Calu3 (cell line): ENCODE results near the gene MRPL41. TPM values are rescaled to one million over a fixed set of nuclear protein-coding genes. Genes with fewer than 3 reads are reported as not detected.
"Not testable (repeated sequence)": the region's sequence is repeated elsewhere in the genome, so short reads cannot be mapped to it uniquely, and the experiment has no call there.

Experiments used
- BruUV-seq: library from RNA; stranded (reverse); fragments of 400-500 nt; replicated peaks from 2 replicates; lab custom pipeline; 2021; lab: Mats Ljungman, UMichigan
- CTCF ChIA-PET: fragments of 300-600 bp; sonication (Branson Sonifier 250); formaldehyde crosslinking; loops from one replicate; lab custom pipeline; 2022; ENCODE audit warnings: antibody characterized with exemption; lab: Charles Lee
- DNase-seq: peaks from one replicate; pipeline ENCODE4 v3.0.0; 2022
- H3K27ac Mint-ChIP-seq: one replicate; pipeline ENCODE4 v1.8.0; 2022; ENCODE audit warnings: mixed read lengths; ENCODE audit not compliant: unreplicated experiment
- H3K27me3 Mint-ChIP-seq: one replicate; pipeline ENCODE4 v1.8.0; 2022; ENCODE audit warnings: mixed read lengths; ENCODE audit not compliant: unreplicated experiment
- H3K36me3 Mint-ChIP-seq: one replicate; pipeline ENCODE4 v1.8.0; 2022; ENCODE audit warnings: mild to moderate bottlenecking, moderate library complexity, mixed read lengths; ENCODE audit not compliant: insufficient read depth, unreplicated experiment
- H3K4me1 Mint-ChIP-seq: one replicate; pipeline ENCODE4 v1.8.0; 2022; ENCODE audit warnings: mild to moderate bottlenecking, low read depth, mixed read lengths; ENCODE audit not compliant: unreplicated experiment
- H3K4me3 Mint-ChIP-seq: one replicate; pipeline ENCODE4 v1.8.0; 2022; ENCODE audit warnings: mild to moderate bottlenecking, low read depth, moderate library complexity, mixed read lengths; ENCODE audit not compliant: unreplicated experiment
- H3K9me3 Mint-ChIP-seq: one replicate; pipeline ENCODE4 v1.8.0; 2022; ENCODE audit warnings: low read depth, mixed read lengths; ENCODE audit not compliant: unreplicated experiment
- CTCF ChIP-seq: fragments of 200-600 bp; IDR thresholded peaks from one replicate; pipeline ENCODE4 v1.8.0; 2022; ENCODE audit warnings: antibody characterized with exemption; ENCODE audit not compliant: unreplicated experiment
- intact Hi-C: fragments of 100-400 bp; cut with micrococcal nuclease; formaldehyde crosslinking; loops from one replicate; pipeline ENCODE4 v1.10.0; 2022; ENCODE audit not compliant: unreplicated experiment
- total RNA-seq: library from RNA; stranded (reverse); gene quantifications from 2 replicates; pipeline ENCODE4 v1.2.3, GENCODE V29; 2022

MRPL41 gene
- total RNA-seq, 1 experiment from 2014 or later = 27.6 TPM

DNA sequence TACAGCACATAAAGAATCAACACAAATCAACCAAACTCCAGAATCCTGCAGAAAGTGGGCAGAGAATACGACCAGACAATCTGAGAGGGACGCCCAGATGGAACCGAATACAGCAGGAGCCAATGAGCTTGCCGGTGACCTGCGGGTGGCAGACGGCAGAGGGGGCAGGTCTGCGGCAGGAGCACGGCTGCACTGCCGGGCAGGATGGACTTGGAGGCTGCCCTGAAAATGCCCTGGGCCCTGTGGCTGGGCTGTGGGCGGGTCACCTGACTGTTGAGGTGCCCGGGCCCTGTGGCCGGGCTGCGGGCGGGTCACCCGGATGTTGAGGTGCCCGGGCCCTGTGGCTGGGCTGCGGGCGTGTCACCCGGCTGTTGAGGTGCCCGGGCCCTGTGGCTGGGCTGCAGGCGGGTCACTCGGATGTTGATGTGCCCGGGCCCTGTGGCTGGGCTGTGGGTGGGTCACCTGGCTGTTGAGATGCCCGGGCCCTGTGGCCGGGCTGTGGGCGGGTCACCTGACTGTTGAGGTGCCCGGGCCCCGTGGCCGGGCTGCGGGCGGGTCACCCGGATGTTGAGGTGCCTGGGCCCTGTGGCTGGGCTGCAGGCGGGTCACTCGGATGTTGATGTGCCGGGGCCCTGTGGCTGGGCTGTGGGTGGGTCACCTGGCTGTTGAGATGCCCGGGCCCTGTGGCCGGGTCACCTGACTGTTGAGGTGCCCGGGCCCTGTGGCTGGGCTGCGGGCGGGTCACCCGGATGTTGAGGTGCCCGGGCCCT lies 37.7 kb upstream of the MRPL41 start:
- peak; percentile 58 for DNase-seq
- H3K9me3 Mint-ChIP-seq, H3K36me3 Mint-ChIP-seq, intact Hi-C loops, H3K27me3 Mint-ChIP-seq, BruUV-seq: not testable (repeated sequence)
- peak overlapping the region; percentile 59 for H3K4me3 Mint-ChIP-seq
- H3K4me1 Mint-ChIP-seq = peaks cover 25% of the 10 kb centered on the region
- CTCF ChIA-PET = interaction anchor here (0.7 to 0.8 kb wide), 2 partner anchors 26 to 73 kb away, joined by 3 to 6 read pairs; partner anchors contain the start of gene ENTPD8
- peak overlapping the region; percentile 88 for H3K27ac Mint-ChIP-seq

DNA sequence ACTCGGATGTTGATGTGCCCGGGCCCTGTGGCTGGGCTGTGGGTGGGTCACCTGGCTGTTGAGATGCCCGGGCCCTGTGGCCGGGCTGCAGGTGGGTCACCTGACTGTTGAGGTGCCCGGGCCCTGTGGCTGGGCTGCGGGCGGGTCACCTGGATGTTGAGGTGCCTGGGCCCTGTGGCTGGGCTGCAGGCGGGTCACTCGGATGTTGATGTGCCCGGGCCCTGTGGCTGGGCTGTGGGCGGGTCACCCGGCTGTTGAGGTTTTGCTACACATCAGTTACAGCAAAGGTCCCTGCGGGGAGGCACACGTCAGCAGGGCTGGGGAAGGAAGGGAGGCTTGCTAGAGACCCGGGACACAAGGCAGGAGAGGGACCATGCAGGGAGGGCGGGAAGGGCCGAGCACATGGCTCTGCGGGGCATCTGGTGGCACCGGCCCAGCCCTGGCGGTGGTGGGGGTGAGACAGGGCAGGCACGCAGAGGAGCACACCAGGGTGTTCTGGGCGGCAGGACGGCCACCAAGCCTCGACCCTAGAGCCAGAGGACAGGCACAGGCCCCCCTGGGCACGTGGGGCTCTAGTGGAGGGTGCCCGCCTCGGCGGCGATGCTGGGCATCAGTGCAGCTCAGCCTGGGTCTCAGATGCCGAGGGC lies 36.9 kb upstream of the MRPL41 start:
- CTCF ChIA-PET = no interaction called here
- no peaks in the 10 kb centered on the region for H3K27me3 Mint-ChIP-seq
- no peak for TF ChIP-seq CTCF
- H3K4me3 Mint-ChIP-seq = no peak overlapping the region
- intact Hi-C loops = no loop called here
- H3K4me1 Mint-ChIP-seq = peaks cover 25% of the 10 kb centered on the region
- DNase-seq = no peak
- H3K27ac Mint-ChIP-seq = no peak overlapping the region
- H3K9me3 Mint-ChIP-seq = no peaks in the 10 kb centered on the region
- peaks cover 6% of the 10 kb centered on the region for H3K36me3 Mint-ChIP-seq
- BruUV-seq = no TSS peak

DNA sequence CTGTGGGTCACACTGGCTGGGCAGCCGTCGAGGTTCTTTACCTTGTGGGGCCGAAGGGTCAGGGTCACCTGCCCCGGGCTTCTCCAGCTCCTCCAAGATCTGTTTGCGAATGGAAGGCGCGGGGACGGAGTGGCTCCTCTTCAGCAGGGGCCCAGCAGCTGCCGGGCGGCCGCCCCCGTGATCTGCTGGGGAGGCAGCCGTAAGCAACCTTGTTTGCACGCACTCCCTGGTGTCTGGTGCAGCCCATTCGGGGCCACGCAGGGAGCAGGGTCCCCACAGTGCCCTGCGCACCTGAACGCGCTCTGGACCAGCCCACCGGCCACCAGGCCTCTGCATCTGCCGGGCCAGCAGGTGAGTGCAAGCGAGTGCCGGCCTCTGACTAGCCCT lies 36.3 kb upstream of the MRPL41 start:
- no peaks in the 10 kb centered on the region for H3K27me3 Mint-ChIP-seq
- H3K9me3 Mint-ChIP-seq = no peaks in the 10 kb centered on the region
- DNase-seq = no peak
- peaks cover 23% of the 10 kb centered on the region for H3K4me1 Mint-ChIP-seq
- H3K4me3 Mint-ChIP-seq = no peak overlapping the region
- no peak for TF ChIP-seq CTCF
- H3K36me3 Mint-ChIP-seq = peaks cover 6% of the 10 kb centered on the region
- intact Hi-C loops = no loop called here
- CTCF ChIA-PET = no interaction called here
- no peak overlapping the region for H3K27ac Mint-ChIP-seq
- BruUV-seq = no TSS peak

DNA sequence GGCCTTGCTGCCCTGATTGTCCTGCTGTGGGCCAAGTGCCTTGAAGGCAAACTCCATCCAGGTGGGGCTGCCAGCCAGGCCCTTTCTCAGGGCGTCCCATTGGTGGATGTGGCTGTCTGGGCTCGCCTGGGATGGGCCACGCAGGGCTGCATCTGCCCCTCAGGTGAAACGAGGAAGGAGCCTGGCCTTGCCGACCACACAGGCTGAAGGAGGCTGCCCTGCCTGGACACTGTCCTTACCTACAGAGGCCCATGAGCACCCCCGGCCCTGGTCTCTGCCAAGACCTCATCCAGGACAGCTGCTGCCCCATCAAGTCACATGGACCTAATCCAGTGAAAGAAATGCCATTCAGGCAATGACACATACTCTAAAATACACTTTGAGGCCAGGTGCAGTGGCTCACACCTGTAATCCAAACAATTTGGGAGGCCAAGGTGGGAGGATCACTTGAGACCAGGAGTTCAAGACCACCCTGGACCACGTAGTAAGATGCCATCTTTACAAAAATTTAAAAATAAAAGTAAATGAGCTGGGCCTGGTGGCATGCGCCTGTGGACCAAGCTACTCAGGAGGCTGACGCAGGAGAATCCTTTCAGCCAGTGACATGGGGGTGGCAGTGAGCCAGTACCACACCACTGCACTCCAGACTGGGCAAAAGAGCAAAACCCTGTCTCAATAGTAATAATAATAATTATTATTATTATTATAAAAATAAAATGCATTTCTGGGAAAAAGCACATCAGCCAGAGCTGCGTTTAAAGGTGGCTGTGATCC lies 35.3 kb upstream of the MRPL41 start:
- TF ChIP-seq CTCF = no peak
- no TSS peak for BruUV-seq
- Mint-ChIP-seq H3K36me3 (peaks cover 6% of the 10 kb centered on the region), H3K27me3 (no peaks in the 10 kb centered on the region), H3K4me3 (no peak overlapping the region), H3K9me3 (no peaks in the 10 kb centered on the region), H3K27ac (no peak overlapping the region), H3K4me1 (peaks cover 17% of the 10 kb centered on the region)
- intact Hi-C loops = no loop called here
- DNase-seq = no peak
- CTCF ChIA-PET = no interaction called here

DNA sequence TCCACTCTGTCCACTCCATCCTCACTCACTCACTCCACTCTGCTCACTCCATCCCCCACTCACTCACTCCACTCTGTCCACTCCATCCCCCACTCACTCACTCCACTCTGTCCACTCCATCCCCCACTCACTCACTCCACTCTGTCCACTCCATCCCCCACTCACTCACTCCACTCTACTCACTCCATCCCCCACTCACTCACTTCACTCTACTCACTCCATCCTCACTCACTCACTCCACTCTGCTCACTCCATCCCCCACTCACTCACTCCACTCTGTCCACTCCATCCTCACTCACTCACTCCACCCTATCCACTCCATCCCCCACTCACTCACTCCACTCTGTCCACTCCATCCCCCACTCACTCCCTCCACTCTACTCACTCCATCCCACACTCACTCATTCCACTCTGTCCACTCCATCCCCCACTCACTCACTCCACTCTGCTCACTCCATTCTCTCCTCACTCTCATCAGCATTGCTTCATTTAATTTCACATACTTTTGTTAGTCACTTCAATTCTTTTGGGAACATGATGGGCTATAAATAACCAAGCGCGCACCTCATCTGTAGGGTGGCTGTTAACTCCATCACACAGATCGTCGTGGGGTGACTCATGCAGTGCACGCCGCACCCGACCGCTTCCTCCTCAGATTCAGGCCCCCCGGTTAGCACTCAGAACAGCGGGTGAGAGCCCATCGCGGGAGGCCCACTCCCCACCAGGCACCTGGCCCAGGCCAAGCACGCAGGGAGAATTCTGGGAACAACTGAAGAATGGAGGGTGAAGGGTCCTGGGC lies 32.8 kb upstream of the MRPL41 start:
- H3K27ac Mint-ChIP-seq, H3K4me3 Mint-ChIP-seq, H3K36me3 Mint-ChIP-seq, DNase-seq, H3K27me3 Mint-ChIP-seq, BruUV-seq, H3K4me1 Mint-ChIP-seq, intact Hi-C loops, H3K9me3 Mint-ChIP-seq, CTCF ChIA-PET: not testable (repeated sequence)
